DOHH2 (cell line): Measurements from ENCODE around the gene MLF1.

Source experiments
- H3F3A ChIP-seq: fragments of 200-600 bp; sonication (generic), shearing (Covaris generic); 2 replicates; pipeline ENCODE4 v1.6.0; 2016; ENCODE audit warnings: antibody characterized with exemption, mild to moderate bottlenecking; ENCODE audit not compliant: control insufficient read depth, insufficient read depth
- H3K27ac ChIP-seq: fragments of 200-600 bp; sonication (generic); 2 replicates; pipeline ENCODE4 v1.5.1; 2014; ENCODE audit warnings: low read depth, mild to moderate bottlenecking, low read length, moderate library complexity
- H3K27me3 ChIP-seq: fragments of 200-600 bp; sonication (generic); 2 replicates; pipeline ENCODE4 v1.6.1; 2014; ENCODE audit warnings: mild to moderate bottlenecking, low read length, mixed read lengths; ENCODE audit not compliant: control insufficient read depth
- H3K36me3 ChIP-seq: fragments of 200-600 bp; sonication (generic); 2 replicates; pipeline ENCODE4 v1.6.1; 2014; ENCODE audit warnings: mild to moderate bottlenecking, low read length, moderate library complexity, mixed read lengths; ENCODE audit not compliant: control insufficient read depth
- H3K4me1 ChIP-seq: fragments of 200-600 bp; sonication (generic); 2 replicates; pipeline ENCODE4 v1.6.1; 2014; ENCODE audit warnings: mild to moderate bottlenecking, low read length, mixed read lengths; ENCODE audit not compliant: control insufficient read depth
- H3K4me2 ChIP-seq: fragments of 200-600 bp; sonication (generic); 2 replicates; pipeline ENCODE4 v1.6.0; 2014; ENCODE audit warnings: mild to moderate bottlenecking, low read length, moderate library complexity
- H3K4me3 ChIP-seq: fragments of 200-600 bp; sonication (generic); 2 replicates; pipeline ENCODE4 v1.5.1; 2014; ENCODE audit warnings: mild to moderate bottlenecking, low read length, mixed read lengths
- H3K79me2 ChIP-seq: fragments of 200-600 bp; sonication (generic); 2 replicates; pipeline ENCODE4 v1.6.1; 2014; ENCODE audit warnings: mild to moderate bottlenecking, low read length, mixed read lengths; ENCODE audit not compliant: control insufficient read depth
- H3K9me2 ChIP-seq: fragments of 200-600 bp; sonication (generic); replicated peaks from 2 replicates; pipeline ENCODE4 v1.6.1; 2014; ENCODE audit warnings: mild to moderate bottlenecking, low read length, mixed read lengths; ENCODE audit not compliant: control insufficient read depth
- H3K9me3 ChIP-seq: fragments of 200-600 bp; sonication (generic); 2 replicates; pipeline ENCODE4 v1.6.1; 2014; ENCODE audit warnings: antibody characterized with exemption, low read length, mixed read lengths; ENCODE audit not compliant: control insufficient read depth, insufficient read depth
- H4K20me1 ChIP-seq: fragments of 200-600 bp; sonication (generic); 2 replicates; pipeline ENCODE4 v1.6.0; 2014; ENCODE audit warnings: low read depth, mild to moderate bottlenecking, antibody characterized with exemption, low read length, moderate library complexity; ENCODE audit not compliant: control insufficient read depth, insufficient read depth
- EZH2phosphoT487 ChIP-seq: fragments of 200-600 bp; sonication (generic); IDR thresholded peaks from 2 replicates; pipeline ENCODE4 v1.6.1; 2017; ENCODE audit warnings: borderline replicate concordance, mild to moderate bottlenecking, antibody characterized with exemption, low read length, moderate library complexity, mixed read lengths
- TF ChIP-seq, protein P1 (sequence below): fragments of 200-600 bp; sonication (generic); IDR thresholded peaks from one replicate; pipeline ENCODE4 v1.5.1; 2014; ENCODE audit warnings: antibody characterized with exemption, mild to moderate bottlenecking, low read depth, low read length; ENCODE audit not compliant: poor library complexity, severe bottlenecking

Gene MLF1

DNA sequence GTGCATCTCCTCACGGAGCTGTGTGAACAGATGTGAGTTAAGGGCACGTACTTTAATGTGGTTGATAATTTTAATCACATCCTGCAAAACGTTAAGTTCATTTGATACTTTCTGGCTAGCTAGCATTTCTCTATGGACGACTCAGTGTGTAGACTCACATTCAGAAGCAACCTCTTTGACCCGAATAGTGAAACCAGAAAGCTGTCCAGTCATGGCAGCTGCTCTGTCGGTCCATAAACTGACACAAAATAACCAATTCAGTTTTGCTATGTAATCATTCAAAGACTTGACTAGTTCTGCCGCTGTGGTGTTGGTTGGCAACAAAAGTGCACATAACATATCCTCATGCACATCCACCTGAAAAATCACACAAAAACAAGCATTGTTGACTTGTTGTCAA, 69.7 kb downstream of the MLF1 start:
- no peaks in the 10 kb centered on the region for H3K9me2 ChIP-seq
- TF ChIP-seq EZH2phosphoT487 = no peak
- TF ChIP-seq, protein P1, sequence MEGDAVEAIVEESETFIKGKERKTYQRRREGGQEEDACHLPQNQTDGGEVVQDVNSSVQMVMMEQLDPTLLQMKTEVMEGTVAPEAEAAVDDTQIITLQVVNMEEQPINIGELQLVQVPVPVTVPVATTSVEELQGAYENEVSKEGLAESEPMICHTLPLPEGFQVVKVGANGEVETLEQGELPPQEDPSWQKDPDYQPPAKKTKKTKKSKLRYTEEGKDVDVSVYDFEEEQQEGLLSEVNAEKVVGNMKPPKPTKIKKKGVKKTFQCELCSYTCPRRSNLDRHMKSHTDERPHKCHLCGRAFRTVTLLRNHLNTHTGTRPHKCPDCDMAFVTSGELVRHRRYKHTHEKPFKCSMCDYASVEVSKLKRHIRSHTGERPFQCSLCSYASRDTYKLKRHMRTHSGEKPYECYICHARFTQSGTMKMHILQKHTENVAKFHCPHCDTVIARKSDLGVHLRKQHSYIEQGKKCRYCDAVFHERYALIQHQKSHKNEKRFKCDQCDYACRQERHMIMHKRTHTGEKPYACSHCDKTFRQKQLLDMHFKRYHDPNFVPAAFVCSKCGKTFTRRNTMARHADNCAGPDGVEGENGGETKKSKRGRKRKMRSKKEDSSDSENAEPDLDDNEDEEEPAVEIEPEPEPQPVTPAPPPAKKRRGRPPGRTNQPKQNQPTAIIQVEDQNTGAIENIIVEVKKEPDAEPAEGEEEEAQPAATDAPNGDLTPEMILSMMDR = no peak
- H3K4me3 ChIP-seq = no peak overlapping the region
- no peaks in the 10 kb centered on the region for H4K20me1 ChIP-seq
- no peaks in the 10 kb centered on the region for H3K27me3 ChIP-seq
- H3K4me1 ChIP-seq = peaks cover 8% of the 10 kb centered on the region
- H3K27ac ChIP-seq = no peak overlapping the region
- H3K9me3 ChIP-seq = no peaks in the 10 kb centered on the region
- no peak overlapping the region for H3K4me2 ChIP-seq
- peaks cover 13% of the 10 kb centered on the region for H3K79me2 ChIP-seq
- H3K36me3 ChIP-seq = no peaks in the 10 kb centered on the region; the same call in 1 of the 2 replicates
- no peaks in the 10 kb centered on the region for H3F3A ChIP-seq

DNA sequence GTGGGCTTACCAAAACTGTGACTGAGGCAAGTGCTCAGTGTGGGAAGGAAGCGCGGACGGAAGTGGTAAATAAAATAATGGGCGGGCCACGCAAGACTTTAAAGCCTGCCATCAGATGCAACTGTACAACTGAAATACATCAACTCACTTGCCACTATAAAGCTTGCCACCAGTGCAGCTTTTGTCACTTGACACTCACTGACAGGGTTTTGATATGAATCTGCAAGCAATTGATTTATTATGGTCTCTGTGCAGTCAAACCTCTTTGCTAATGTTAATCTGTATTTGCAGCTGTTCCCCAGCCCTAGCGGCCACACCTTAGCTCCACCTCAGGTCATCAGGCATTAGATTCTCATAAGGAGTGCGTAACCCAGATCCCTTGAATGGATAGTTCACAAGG, 71.0 kb downstream of the MLF1 start:
- Histone ChIP-seq H3F3A (no peaks in the 10 kb centered on the region), H3K9me2 (no peaks in the 10 kb centered on the region), H3K79me2 (peaks cover 26% of the 10 kb centered on the region), H3K27ac (no peak overlapping the region), H3K4me2 (no peak overlapping the region), H4K20me1 (no peaks in the 10 kb centered on the region), H3K27me3 (no peaks in the 10 kb centered on the region), H3K36me3 (peaks cover 12% of the 10 kb centered on the region), H3K4me1 (peaks cover 19% of the 10 kb centered on the region), H3K9me3 (no peaks in the 10 kb centered on the region), H3K4me3 (no peak overlapping the region)
- TF ChIP-seq EZH2phosphoT487 = no peak
- TF ChIP-seq, protein P1 = no peak

DNA sequence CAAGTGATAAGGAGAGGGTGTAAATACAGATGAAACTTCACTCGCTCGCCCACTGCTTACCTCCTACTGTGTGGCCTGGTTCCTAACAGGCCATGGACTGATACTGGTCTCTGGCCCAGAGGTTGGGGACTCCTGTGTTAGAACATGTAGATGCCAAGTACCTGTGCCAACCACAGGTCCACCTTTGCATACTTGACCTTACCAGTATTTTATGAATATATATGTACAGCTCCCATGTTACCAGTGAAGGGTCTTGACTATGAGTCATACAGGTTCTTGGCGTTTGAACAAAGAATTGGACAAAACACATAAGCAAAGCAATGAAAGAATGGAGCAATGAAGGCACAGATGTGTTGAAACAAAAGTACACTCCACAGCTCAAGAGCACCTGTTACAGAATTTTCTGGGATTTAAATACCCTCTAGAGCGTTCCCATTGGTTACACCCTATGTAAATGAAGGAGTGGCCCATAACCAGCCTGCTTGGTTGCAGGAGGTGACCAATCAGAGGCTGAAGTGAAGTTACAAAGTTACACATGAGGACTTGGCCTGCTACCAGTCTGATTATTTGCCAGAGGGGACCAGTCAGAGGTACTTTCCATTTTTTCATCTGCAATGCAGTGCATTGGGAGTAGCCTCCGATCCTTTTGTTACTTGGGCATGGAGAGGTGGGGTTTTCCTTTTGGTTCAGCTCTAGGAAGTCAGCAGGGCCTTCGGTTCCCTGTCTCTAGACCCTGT, 71.6 kb downstream of the MLF1 start:
- Histone ChIP-seq H3F3A (no peaks in the 10 kb centered on the region), H4K20me1 (no peaks in the 10 kb centered on the region), H3K27ac (no peak overlapping the region), H3K27me3 (no peaks in the 10 kb centered on the region), H3K9me2 (no peaks in the 10 kb centered on the region), H3K9me3 (no peaks in the 10 kb centered on the region), H3K4me3 (no peak overlapping the region), H3K79me2 (peaks cover 33% of the 10 kb centered on the region), H3K36me3 (peaks cover 19% of the 10 kb centered on the region), H3K4me1 (peaks cover 19% of the 10 kb centered on the region), H3K4me2 (no peak overlapping the region)
- no peak for TF ChIP-seq EZH2phosphoT487
- TF ChIP-seq, protein P1 = no peak
